GM12873 (cell line): ENCODE measurements around the gene GRK4.

ENCODE experiments used
- TF ChIP-seq, protein P1 (sequence below): IDR thresholded peaks from 2 replicates; pipeline ENCODE4 v1.5.1; 2012; ENCODE audit warnings: low read depth, mild to moderate bottlenecking, moderate library complexity, low read length, control low read depth; ENCODE audit not compliant: insufficient read depth; ENCODE audit errors: missing control alignments

Gene GRK4

DNA sequence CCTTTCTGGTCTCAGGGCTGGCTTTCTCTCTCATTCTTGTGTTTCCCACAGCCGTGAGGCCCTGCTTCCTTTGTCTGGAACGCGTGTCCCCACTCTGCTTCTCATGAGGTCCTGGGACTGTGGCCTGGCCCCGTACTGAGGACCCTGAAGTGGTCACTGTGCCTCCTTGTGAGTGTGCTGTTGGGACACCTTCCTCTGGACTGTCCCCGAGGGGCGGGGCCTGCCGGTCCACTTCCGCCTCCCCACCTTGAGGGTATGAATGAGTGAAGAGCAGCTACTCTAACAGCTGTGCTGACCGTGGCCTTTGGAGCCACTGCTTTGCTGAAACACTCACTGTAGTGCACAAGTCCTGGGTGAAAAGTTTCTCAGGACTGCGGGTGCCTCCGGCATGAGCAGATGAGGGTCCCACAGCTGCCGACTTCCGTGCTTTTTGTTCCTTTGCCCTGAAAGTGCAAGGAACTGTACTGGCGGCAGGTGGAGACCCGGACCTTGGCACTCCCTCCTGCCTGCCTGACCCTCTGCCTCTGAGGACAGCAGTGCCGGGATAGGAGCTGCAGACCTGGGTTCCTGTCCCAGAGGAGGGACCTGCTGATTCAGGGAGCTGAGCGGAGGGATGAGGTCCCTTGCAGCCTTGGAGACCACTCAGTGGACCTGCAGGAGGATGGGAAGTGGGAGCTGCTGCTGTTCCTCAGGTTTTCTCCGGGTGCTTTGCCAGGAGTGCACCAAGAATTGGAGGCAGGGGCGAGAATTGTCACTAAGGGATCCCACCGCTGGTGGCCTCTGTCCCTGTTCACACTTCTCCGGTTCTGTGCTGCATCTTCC, 73.0 kb downstream of the GRK4 start:
- TF ChIP-seq, protein P1, sequence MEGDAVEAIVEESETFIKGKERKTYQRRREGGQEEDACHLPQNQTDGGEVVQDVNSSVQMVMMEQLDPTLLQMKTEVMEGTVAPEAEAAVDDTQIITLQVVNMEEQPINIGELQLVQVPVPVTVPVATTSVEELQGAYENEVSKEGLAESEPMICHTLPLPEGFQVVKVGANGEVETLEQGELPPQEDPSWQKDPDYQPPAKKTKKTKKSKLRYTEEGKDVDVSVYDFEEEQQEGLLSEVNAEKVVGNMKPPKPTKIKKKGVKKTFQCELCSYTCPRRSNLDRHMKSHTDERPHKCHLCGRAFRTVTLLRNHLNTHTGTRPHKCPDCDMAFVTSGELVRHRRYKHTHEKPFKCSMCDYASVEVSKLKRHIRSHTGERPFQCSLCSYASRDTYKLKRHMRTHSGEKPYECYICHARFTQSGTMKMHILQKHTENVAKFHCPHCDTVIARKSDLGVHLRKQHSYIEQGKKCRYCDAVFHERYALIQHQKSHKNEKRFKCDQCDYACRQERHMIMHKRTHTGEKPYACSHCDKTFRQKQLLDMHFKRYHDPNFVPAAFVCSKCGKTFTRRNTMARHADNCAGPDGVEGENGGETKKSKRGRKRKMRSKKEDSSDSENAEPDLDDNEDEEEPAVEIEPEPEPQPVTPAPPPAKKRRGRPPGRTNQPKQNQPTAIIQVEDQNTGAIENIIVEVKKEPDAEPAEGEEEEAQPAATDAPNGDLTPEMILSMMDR = no peak

DNA sequence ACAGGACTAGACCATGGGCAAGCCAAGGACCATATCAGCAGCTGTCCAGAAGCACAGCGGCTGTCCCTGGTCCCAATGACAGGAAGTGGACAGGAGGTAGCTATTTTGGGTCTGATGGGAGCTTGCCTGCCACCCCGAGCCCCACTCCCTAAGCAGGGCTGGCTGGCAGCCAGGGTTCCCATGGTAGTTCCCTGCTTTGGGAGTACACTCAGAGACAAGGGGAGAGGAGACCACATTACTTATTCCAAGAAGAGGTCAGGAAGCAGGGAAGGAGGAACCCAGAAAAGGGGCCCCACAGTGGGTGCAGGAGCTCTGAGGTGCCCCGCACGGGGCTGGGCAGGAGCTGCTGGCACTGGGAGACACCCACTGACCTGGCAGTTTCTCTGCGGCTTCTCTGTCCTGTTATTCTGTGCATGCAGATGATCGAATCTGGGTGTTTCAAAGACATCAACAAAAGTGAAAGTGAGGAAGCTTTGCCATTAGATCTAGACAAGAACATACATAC, 74.6 kb downstream of the GRK4 start:
- TF ChIP-seq, protein P1 = no peak

DNA sequence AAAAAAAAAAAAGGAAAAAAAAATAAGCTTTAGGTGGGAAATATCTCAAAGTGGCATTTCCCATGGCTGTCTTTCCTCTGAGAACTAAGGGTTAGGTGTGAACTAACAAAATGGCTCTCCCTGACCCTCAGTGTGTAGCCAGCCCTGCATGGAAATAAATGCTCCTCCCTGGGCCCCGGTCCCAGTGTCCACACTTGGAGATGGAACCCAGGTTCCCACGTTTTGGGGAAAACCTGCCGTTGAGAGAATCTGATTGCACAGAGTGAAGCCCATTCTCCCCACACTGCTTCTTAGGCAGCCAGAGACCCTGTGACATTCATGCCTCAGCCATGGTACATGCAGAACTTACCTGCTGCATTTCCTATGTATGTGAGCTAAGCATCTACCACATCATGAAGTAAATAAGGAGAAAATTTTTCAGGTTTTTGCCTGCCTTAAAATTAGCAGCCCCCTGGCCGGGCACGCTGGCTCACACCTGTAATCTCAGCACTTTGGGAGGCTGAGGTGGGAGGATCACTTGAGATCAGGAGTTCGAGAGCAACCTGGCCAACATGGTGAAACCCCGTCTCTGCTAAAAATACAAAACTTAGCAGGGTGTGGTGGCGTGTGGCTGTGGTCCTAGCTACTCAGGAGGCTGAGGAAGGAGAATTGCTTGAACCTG, 76.5 kb downstream of the GRK4 start:
- TF ChIP-seq, protein P1 = no peak

DNA sequence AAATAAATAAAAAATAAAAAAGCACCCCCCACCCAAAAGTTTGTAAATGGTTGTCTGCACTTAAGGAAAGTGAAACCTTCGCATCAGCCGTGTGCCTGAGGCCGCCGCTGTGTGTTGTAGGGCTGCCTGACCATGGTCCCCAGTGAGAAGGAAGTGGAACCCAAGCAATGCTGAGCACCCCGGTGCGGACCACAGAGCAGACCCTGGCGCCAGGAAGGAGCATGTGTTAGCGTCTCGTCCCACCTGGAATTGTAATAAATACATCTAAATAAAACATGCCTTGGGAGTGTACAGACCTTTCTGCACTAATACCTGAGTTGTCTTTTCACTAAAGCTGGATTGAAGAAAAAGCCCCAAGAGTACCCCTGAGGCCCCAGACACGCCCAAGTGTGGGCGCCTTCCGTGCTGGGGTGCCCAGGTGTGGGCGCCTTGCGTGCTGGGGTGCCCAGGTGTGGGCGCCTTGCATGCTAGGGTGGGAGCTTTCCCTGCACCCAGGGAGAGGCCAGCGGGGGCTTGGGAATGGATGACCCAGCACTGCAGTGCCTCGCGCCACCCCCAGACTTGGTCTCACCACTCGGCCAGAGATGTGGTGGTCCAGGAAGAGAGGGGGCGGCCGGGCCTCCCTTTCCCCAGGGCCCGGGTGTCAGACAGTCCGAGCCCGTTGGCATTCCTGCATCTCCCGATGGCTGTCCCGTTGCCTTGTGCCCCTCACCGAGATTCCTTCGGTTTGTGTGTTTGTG, 77.3 kb downstream of the GRK4 start:
- TF ChIP-seq, protein P1 = no peak

DNA sequence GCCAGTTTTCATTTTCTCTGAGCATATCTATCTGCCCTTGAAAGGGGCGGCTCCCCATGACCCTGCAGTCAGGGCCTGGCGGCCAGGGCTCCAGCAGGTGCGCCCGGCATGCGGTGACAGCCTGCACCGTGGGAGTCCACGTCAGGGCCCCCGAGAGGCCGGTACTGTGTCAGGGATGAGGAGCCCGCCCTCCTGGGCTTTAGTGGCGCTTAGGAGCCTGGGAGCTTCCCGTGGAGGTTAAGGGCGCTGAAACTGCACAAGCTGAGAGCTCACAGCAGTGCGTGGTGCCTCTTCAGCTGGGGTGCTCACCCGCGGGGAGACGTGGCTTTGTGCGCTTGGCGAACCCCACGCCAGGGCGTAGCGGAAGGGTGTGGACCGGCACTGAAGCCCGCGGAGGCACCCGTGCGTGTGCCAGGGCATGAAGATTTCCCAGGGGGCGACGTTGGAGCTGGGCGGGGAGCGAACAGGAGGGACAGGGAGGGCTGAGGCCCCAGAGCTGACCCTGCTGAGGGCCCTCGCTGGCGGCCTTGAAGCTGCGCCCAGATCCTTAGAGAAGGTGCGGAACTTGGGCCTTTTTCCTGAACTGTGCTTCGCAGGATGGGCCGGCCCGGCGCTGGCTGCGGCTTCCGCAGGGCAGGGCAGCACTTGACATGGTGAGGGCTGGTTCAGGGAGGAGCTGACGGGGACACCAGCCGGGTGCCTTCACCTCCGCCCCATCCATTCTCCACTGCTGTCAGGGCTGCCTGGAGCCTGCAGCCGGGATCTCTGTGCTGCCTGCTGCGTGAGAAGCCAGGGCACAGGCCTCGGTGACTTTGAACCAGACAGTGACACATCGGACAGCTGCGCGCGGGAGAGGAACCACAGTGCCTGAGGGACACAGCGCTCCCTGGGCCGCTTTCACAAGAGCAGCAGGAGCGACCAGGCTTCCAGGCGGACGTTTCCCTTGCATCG, 78.1 kb downstream of the GRK4 start:
- TF ChIP-seq, protein P1 = no peak

DNA sequence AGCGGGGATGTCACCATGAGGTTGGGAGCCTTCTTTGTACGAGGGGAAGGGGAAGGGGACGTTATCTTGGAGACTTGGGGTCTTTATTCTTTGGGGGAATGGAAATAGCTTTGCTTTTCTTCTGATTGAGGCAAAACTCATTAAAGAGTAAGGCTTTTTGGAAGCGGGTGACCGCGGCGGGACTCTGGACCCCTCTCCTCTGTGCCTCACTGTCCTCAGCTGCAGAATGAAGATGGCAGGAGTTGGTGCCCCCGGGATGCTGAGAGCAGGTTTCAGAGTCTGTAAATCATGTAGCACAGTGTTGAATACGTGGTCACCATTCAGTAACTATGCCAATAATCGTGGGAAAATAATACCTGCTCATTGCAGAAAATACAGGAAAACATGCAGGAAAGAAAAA, 78.9 kb downstream of the GRK4 start:
- TF ChIP-seq, protein P1 = no peak
